ENCODE results near the gene GSK3B. TPM values are rescaled to one million over a fixed set of nuclear protein-coding genes. Genes with fewer than 3 reads are reported as not detected.

Gene GSK3B
- total and polyA plus RNA-seq, 10 of the 15 experiments (the other 5 are each of a cell fraction or from before 2014, with no cell fraction given), result 8.5 to 49.8 (median 25.5) TPM

- ChIA-PET POLR2A (interaction anchor here (0.9 kb wide), 1 partner anchor 176 kb away, joined by 3 read pairs; no protein-coding TSS in a partner anchor), RAD21 (ENCODE audit: unreplicated experiment) (interaction anchor here (0.7 kb wide), 1 partner anchor 9 kb away, joined by 4 read pairs; no protein-coding TSS in a partner anchor), SMC1A (ENCODE audit: uncharacterized antibody, unreplicated experiment) (interaction anchor here (0.6 to 1.3 kb wide), 3 partner anchors 16 to 176 kb away, joined by 3 to 5 read pairs (median 4); no protein-coding TSS in a partner anchor), CTCF (no interaction called here)
- intact Hi-C loops (cut with micrococcal nuclease; ENCODE audit: unreplicated experiment) (no loop called here), in situ Hi-C loops (cut with MboI) (no loop called here)
- ATAC-seq (no peak; the same call in 2 of the 3 replicates), FAIRE-seq (peak; percentile 49), DNase-seq (ENCODE audit: low read depth, low spot score) (no peak)
- no peaks in the 10 kb centered on the region for H3K27me3 ChIP-seq (replicated peaks in 1 of 2; ENCODE audit: control insufficient read depth in 2 of 2, insufficient read depth in 2 of 2, low read length in 1 of 2)
- no peak overlapping the region for H3K27ac ChIP-seq (ENCODE audit: control insufficient read depth, insufficient read depth)
- peaks cover 0 to 5% of the 10 kb centered on the region in 2 experiments; a peak in 1 of 4 replicates for H3K36me3 ChIP-seq (ENCODE audit: control insufficient read depth in 2 of 2, insufficient read depth in 2 of 2, low read length in 1 of 2)
- H3K9ac ChIP-seq (ENCODE audit: control insufficient read depth, insufficient read depth, low read length), result no peak overlapping the region
- H3K9me3 ChIP-seq (replicated peaks; ENCODE audit: control insufficient read depth, insufficient read depth, low read length), result peaks cover 1% of the 10 kb centered on the region; the same call in 1 of the 3 replicates
- H3K4me2 ChIP-seq (ENCODE audit: control insufficient read depth, insufficient read depth), result no peak overlapping the region
- no peaks in the 10 kb centered on the region for H3K4me1 ChIP-seq (ENCODE audit: control insufficient read depth, insufficient read depth, low read length)
- H3K4me3 ChIP-seq, result no peak overlapping the region
- WGBS (ENCODE audit: insufficient coverage, insufficient replicate concordance, low lambda C conversion rate, missing lambda C conversion rate), result 88% methylated on average over 6 of the region's 6 CpGs
- TF ChIP-seq RUNX3 (IDR thresholded peaks at IDR 0.05; ENCODE audit: low read length), result peak; percentile 43; the same call in 1 of the 2 replicates
- TF ChIP-seq ZNF622 (IDR thresholded peaks at IDR 0.05), result no peak
- no peaks in the 10 kb centered on the region for H4K20me1 ChIP-seq (ENCODE audit: control insufficient read depth, insufficient read depth)
- BruUV-seq (replicated peaks), result no TSS peak
- H3K79me2 ChIP-seq (ENCODE audit: control insufficient read depth, insufficient read depth, low read length), result peaks cover 1% of the 10 kb centered on the region
- H2AFZ ChIP-seq (ENCODE audit: control insufficient read depth, low read depth, low read length), result no peak overlapping the region
Measured at GRCh38 chr3:119918992-119919933, 175.0 kb downstream of the GSK3B start.

- SMC1A ChIA-PET (ENCODE audit: uncharacterized antibody, unreplicated experiment), result interaction anchor here (1.1 kb wide), 1 partner anchor 9 kb away, joined by 4 read pairs; no protein-coding TSS in a partner anchor
- WGBS (ENCODE audit: insufficient coverage, insufficient replicate concordance, low lambda C conversion rate, missing lambda C conversion rate), result 96% methylated on average over 3 of the region's 3 CpGs
- CTCF ChIA-PET, result no interaction called here
- H2AFZ ChIP-seq (ENCODE audit: control insufficient read depth, low read depth, low read length), result no peak overlapping the region
- in situ Hi-C loops (cut with MboI) (no loop called here), intact Hi-C loops (cut with micrococcal nuclease; ENCODE audit: unreplicated experiment) (no loop called here)
- BruUV-seq (replicated peaks), result no TSS peak
- FAIRE-seq (no peak), ATAC-seq (no peak), DNase-seq (ENCODE audit: low read depth, low spot score) (no peak)
- no peaks in the 10 kb centered on the region for H3K9me3 ChIP-seq (replicated peaks; ENCODE audit: control insufficient read depth, insufficient read depth, low read length)
- no peak overlapping the region for H3K27ac ChIP-seq (ENCODE audit: control insufficient read depth, insufficient read depth)
- H4K20me1 ChIP-seq (ENCODE audit: control insufficient read depth, insufficient read depth), result no peaks in the 10 kb centered on the region
- no peaks in the 10 kb centered on the region; the same call in 1 of the 2 replicates for H3K79me2 ChIP-seq (ENCODE audit: control insufficient read depth, insufficient read depth, low read length)
- RAD21 ChIA-PET (ENCODE audit: unreplicated experiment), result no interaction called here
- no peak overlapping the region for H3K4me2 ChIP-seq (ENCODE audit: control insufficient read depth, insufficient read depth)
- peaks cover 0 to 11% of the 10 kb centered on the region in 2 experiments; a peak in 1 of 4 replicates for H3K36me3 ChIP-seq (ENCODE audit: control insufficient read depth in 2 of 2, insufficient read depth in 2 of 2, low read length in 1 of 2)
- H3K27me3 ChIP-seq (replicated peaks in 1 of 2; ENCODE audit: control insufficient read depth in 2 of 2, insufficient read depth in 2 of 2, low read length in 1 of 2), result no peaks in the 10 kb centered on the region
- no peak overlapping the region for H3K4me3 ChIP-seq
- H3K4me1 ChIP-seq (ENCODE audit: control insufficient read depth, insufficient read depth, low read length), result peaks cover 8% of the 10 kb centered on the region
- POLR2A ChIA-PET, result no interaction called here
- H3K9ac ChIP-seq (ENCODE audit: control insufficient read depth, insufficient read depth, low read length), result no peak overlapping the region
- TF ChIP-seq CBFB (IDR thresholded peaks at IDR 0.05; ENCODE audit: low read depth), result no peak
- TF ChIP-seq BHLHE40 (IDR thresholded peaks at IDR 0.05; ENCODE audit: borderline replicate concordance in 1 of 2, low read depth in 2 of 2, low read length in 1 of 2), result no peak
- TF ChIP-seq SIN3A (IDR thresholded peaks at IDR 0.05; ENCODE audit: low read depth, low read length), result no peak
- TF ChIP-seq TCF12 (IDR thresholded peaks at IDR 0.05; ENCODE audit: low read depth, low read length), result no peak
- no peak for TF ChIP-seq TBL1XR1 (IDR thresholded peaks at IDR 0.05; ENCODE audit: low read depth, low read length)
- TF ChIP-seq JUND (IDR thresholded peaks at IDR 0.05; ENCODE audit: low read depth, low read length), result no peak
- no peak for TF ChIP-seq SIX5 (IDR thresholded peaks at IDR 0.05; ENCODE audit: low read depth, low read length, severe bottlenecking)
- no peak for TF ChIP-seq REST (IDR thresholded peaks at IDR 0.05; ENCODE audit: low read depth, low read length)
- TF ChIP-seq FOXM1 (IDR thresholded peaks at IDR 0.05; ENCODE audit: low read depth, low read length), result no peak
- no peak for TF ChIP-seq GABPA (IDR thresholded peaks at IDR 0.05; ENCODE audit: low read depth)
- no peak for TF ChIP-seq RELA (IDR thresholded peaks at IDR 0.05; ENCODE audit: borderline replicate concordance, partially characterized antibody)
- no peak for TF ChIP-seq IKZF2 (IDR thresholded peaks at IDR 0.05)
Measured at GRCh38 chr3:119913021-119913420, 181.2 kb downstream of the GSK3B start.
